RWPE1 (cell line): Measurements from ENCODE around the gene SMIM35.
"Not testable (repeated sequence)": the region's sequence is repeated elsewhere in the genome, so short reads cannot be mapped to it uniquely, and the experiment has no call there.

Source experiments
- CTCF ChIA-PET: fragments of 350-600 bp; sonication (Branson Sonifier 250); formaldehyde crosslinking; extraction: SDS; loops from one replicate; lab custom pipeline; 2021; lab: Yijun Ruan, JAX
- POLR2A ChIA-PET: fragments of 400-600 bp; formaldehyde crosslinking; extraction: SDS; loops from one replicate; lab custom pipeline; 2020; ENCODE audit warnings: antibody characterized with exemption; ENCODE audit not compliant: low non-redundant PET; lab: Yijun Ruan, JAX
- DNase-seq: peaks from one replicate; pipeline ENCODE4 v3.0.0; 2012; ENCODE audit warnings: low spot score
- H3K27ac ChIP-seq: fragments of 450-650 bp; 2 replicates; pipeline ENCODE4 v1.5.1; 2017
- CTCF ChIP-seq: fragments of 450-650 bp; conservative IDR thresholded peaks from 2 replicates; pipeline ENCODE4 v1.5.1; 2017; ENCODE audit warnings: low read depth, mild to moderate bottlenecking

The SMIM35 gene

GRCh38 chr11:117984476-117984875, 102.3 kb downstream of the SMIM35 start:
- ChIA-PET CTCF (no interaction called here), POLR2A (no interaction called here)
- DNase-seq: no peak
- no peak for TF ChIP-seq CTCF
- H3K27ac ChIP-seq: no peak overlapping the region

DNA sequence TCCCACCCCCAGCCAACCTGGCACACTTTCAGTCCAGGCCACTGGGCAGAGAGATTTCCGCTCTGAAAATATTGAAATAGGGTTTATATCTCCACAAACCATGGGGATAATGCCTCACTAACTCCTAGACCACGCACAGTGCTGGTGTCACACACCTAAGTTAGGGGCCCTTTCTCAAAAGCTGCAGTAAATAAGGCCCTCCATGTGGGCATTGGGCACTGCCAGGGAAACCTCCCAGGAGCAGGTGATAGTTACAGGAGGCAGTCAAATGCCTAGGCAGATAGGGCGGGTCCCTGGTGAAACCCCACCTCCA, 103.6 kb downstream of the SMIM35 start:
- ChIA-PET CTCF (interaction anchor here (0.5 to 0.6 kb wide), 2 partner anchors 71 to 560 kb away, joined by 3 to 4 read pairs; no protein-coding TSS in a partner anchor), POLR2A (no interaction called here)
- no peak for TF ChIP-seq CTCF
- no peak for DNase-seq
- H3K27ac ChIP-seq: no peak overlapping the region

DNA sequence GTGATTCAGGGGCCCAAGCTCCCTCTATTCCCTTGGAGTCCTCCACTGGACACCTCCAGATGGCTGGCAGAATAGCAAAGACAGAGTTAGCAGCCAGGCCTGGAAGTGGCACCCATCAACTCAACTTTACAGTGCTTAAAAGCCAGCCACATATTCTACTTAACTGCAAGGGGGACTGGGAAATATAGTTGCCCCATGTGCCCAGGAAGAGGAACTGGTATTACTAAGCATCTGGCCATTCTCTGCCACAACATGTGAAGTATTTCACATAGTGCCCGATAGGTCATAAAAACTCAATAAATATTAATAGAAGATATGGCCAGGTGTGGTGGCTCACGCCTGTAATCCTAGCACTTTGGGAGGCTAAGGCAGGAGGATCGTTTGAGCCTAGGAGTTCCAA, 106.0 kb downstream of the SMIM35 start:
- CTCF ChIA-PET: no interaction called here
- no peak for DNase-seq
- TF ChIP-seq CTCF: no peak
- H3K27ac ChIP-seq: no peak overlapping the region
- POLR2A ChIA-PET: no interaction called here

- ChIA-PET POLR2A (no interaction called here), CTCF (no interaction called here)
- TF ChIP-seq CTCF: no peak
- DNase-seq: no peak
- no peak overlapping the region for H3K27ac ChIP-seq
Measured at GRCh38 chr11:117980280-117980679, 106.5 kb downstream of the SMIM35 start.

- H3K27ac ChIP-seq: no peak overlapping the region
- ChIA-PET CTCF (no interaction called here), POLR2A (no interaction called here)
- no peak for DNase-seq
- TF ChIP-seq CTCF: no peak
Measured at GRCh38 chr11:117979481-117980211, 107.1 kb downstream of the SMIM35 start.

DNA sequence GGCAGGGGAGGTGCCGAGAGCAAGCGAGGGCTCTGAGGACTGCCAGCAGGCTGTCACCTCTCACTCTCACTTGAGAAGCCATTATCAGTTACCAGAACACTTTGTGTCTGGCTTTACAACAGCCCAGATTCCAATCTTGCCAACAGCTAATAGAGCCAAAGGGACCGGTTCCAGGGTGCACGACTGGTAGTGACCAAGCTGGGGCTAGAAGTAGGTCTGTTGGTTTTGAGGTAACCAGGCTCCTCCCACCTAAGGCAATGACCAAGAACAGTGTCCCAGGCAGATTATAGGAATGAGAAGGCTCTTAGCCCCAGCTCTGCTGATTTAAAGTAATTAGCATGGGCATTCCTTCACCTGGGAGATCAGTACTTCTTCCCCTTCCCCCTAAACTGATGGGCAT, 107.8 kb downstream of the SMIM35 start:
- DNase-seq: no peak
- ChIA-PET CTCF (no interaction called here), POLR2A (no interaction called here)
- no peak overlapping the region for H3K27ac ChIP-seq
- TF ChIP-seq CTCF: no peak

DNA sequence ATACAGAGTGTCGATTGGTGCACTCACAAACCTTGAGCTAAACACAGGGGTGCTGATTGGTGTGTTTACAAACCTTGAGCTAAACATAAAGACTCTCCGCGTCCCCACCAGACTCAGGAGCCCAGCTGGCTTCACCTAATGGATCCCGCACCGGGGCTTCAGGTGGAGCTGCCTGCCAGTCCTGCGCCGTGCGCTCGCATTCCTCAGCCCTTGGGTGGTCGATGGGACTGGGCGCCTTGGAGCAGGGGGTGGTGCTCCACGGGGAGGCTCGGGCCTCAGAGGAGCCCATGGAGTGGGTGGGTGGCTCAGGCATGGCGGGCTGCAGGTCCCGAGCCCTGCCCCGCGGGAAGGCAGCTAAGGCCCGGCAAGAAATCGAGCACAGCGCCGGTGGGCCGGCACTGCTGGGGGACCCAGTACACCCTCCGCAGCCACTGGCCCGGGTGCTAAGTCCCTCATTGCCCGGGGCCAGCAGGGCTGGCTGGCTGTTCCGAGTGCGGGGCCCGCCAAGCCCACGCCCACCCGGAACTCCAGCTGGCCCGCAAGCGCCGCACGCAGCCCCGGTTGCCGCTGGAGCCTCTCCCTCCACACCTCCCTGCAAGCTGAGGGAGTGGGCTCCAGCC, 108.4 kb downstream of the SMIM35 start:
- not testable (repeated sequence) for H3K27ac ChIP-seq
- CTCF ChIA-PET: interaction anchor here (0.7 kb wide), 1 partner anchor 74 kb away, joined by 3 read pairs; no protein-coding TSS in a partner anchor

DNA sequence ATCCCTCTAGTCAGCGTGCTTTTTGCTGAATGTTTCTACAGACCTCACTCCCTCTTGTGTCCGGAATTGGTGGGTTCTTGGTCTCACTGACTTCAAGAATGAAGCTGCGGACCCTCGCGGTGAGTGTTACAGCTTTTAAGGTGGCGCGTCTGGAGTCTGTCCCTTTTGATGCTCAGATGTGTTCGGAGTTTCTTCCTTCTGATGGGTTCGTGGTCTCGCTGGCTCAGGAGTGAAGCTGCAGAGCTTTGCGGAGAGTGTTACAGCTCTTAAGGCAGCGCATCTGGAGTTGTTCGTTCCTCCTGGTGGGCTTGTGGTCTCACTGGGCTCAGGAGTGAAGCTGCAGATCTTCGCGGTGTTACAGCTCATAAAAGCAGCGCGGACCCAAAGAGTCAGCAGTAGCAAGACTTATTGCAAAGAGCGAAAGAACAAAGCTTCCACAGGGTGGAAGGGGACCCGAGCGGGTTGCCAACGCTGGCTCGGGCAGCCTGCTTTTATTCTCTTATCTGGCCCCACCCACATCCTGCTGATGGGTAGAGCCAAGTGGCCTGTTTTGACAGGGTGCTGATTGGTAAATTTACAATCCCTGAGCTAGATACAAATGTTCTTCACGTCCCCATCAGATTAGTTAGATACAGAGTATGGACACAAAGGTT, 109.0 kb downstream of the SMIM35 start:
- POLR2A ChIA-PET, DNase-seq: not testable (repeated sequence)
- CTCF ChIA-PET: interaction anchor here (0.7 kb wide), 1 partner anchor 75 kb away, joined by 3 read pairs; no protein-coding TSS in a partner anchor

More for the DNA sequence above, 108.4 kb downstream of the SMIM35 start:
- POLR2A ChIA-PET, DNase-seq: not testable (repeated sequence)

More for the DNA sequence above, 109.0 kb downstream of the SMIM35 start:
- H3K27ac ChIP-seq: not testable (repeated sequence)
